ENCODE results near the gene GOLPH3. TPM values are rescaled to one million over a fixed set of nuclear protein-coding genes. Genes with fewer than 3 reads are reported as not detected.
A peak's percentile ranks its signal among the peaks of the same experiment; 100 is the strongest.

Gene GOLPH3
- total and polyA plus RNA-seq, 12 donors: 23.2 to 69.5 (median 38.0) TPM

DNA sequence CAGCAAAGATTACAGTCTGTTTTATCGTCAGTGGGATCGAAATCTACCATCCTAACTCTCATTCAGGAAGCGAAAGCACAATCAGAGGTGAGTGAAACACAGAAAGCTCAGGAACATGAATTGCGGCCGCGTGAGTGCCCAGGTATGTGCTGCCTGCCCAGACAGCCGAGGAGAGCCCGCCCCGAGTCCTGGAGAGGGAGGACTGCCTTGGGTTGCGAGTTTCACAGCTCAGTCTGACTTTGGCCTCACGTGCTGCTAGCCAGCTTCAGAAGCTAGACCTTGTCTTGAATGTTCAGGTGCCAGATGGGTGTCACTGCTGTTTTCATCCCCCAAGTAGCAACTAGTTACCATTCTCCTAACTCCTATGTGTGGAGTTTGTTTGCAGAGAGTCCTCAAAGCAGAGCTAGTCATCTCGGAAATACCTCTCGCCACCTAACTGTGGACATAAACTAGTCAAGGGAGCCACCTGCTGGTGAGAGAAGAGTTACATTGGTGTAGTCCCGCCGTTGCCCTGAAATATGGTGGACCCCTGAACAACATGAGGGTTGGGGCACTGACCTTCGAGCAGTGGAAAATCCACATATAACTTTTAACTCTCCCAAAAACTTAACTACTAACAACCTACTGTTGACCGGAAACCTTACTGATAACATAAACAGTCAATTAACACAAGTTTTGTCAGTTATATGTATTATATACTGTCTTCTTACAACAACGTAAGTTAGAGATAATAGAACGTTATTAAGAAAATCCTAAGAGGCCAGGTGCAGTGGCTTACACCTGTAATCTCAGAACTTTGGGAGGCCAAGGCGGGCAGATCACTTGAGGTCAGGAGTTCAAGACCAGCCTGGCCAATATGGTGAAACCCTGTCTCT is 80.9 kb downstream of the GOLPH3 start:
- ATAC-seq: peak; percentile 67 to 85 (median 81)
- intact Hi-C loops (cut with DNase I): loop anchor here in 9 of 10 donors (1.0 to 10.0 kb wide), 6 partner anchors 266 to 512 kb away; no protein-coding TSS in a partner anchor
- no peak overlapping the region for H3K4me3 ChIP-seq
- peaks cover 1 to 35% (median 19%) of the 10 kb centered on the region in 9 donors for H3K4me1 ChIP-seq
- peaks cover 0 to 99% (median 12%) of the 10 kb centered on the region in 9 donors for H3K36me3 ChIP-seq
- whole genome bisulfite sequencing, 2 donors: 58 to 65% methylated on average over 20 of the region's 20 CpGs
- TF ChIP-seq, protein P1, sequence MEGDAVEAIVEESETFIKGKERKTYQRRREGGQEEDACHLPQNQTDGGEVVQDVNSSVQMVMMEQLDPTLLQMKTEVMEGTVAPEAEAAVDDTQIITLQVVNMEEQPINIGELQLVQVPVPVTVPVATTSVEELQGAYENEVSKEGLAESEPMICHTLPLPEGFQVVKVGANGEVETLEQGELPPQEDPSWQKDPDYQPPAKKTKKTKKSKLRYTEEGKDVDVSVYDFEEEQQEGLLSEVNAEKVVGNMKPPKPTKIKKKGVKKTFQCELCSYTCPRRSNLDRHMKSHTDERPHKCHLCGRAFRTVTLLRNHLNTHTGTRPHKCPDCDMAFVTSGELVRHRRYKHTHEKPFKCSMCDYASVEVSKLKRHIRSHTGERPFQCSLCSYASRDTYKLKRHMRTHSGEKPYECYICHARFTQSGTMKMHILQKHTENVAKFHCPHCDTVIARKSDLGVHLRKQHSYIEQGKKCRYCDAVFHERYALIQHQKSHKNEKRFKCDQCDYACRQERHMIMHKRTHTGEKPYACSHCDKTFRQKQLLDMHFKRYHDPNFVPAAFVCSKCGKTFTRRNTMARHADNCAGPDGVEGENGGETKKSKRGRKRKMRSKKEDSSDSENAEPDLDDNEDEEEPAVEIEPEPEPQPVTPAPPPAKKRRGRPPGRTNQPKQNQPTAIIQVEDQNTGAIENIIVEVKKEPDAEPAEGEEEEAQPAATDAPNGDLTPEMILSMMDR (IDR thresholded peaks at IDR 0.05): peak; percentile 49 to 82 (median 72)
- no peaks in the 10 kb centered on the region for H3K27me3 ChIP-seq
- peak in 1 of 2 donors; percentile 74 for DNase-seq
- no peaks in the 10 kb centered on the region for H3K9me3 ChIP-seq
- peak overlapping the region in 1 of 10 donors; percentile 6 for H3K27ac ChIP-seq

DNA sequence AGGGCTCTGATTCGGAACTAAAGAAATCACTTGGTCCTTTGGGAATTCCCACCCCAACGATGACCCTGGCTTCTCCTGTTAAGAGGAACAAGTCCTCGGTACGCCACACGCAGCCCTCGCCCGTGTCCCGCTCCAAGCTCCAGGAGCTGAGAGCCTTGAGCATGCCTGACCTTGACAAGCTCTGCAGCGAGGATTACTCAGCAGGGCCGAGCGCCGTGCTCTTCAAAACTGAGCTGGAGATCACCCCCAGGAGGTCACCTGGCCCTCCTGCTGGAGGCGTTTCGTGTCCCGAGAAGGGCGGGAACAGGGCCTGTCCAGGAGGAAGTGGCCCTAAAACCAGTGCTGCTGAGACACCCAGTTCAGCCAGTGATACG is 83.4 kb downstream of the GOLPH3 start:
- ATAC-seq: no peak
- Histone ChIP-seq H3K36me3 (peaks cover 0 to 94% (median 12%) of the 10 kb centered on the region in 9 donors), H3K9me3 (no peaks in the 10 kb centered on the region), H3K4me3 (no peak overlapping the region), H3K4me1 (peaks cover 0 to 20% (median 11%) of the 10 kb centered on the region in 9 donors), H3K27me3 (no peaks in the 10 kb centered on the region), H3K27ac (no peak overlapping the region)
- WGBS, 2 donors: 88% methylated on average over 17 of the region's 17 CpGs
- no peak for DNase-seq
- intact Hi-C loops (cut with DNase I): loop anchor here in 9 of 10 donors (5.0 to 10.0 kb wide), 4 partner anchors 263 to 508 kb away; no protein-coding TSS in a partner anchor
- TF ChIP-seq, protein P1 (IDR thresholded peaks at IDR 0.05): no peak

DNA sequence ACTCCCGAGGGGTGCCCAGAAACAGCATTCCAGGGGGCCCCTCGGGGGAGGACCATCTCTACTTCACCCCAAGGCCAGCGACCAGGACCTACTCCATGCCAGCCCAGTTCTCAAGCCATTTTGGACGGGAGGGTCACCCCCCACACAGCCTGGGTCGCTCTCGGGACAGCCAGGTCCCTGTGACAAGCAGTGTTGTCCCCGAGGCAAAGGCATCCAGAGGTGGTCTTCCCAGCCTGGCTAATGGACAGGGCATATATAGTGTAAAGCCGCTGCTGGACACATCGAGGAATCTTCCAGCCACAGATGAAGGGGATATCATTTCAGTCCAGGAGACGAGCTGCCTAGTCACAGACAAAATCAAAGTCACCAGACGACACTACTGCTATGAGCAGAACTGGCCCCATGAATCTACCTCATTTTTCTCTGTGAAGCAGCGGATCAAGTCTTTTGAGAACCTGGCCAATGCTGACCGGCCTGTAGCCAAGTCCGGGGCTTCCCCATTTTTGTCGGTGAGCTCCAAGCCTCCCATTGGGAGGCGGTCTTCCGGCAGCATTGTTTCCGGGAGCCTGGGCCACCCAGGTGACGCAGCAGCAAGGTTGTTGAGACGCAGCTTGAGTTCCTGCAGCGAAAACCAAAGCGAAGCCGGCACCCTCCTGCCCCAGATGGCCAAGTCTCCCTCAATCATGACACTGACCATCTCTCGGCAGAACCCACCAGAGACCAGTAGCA is 83.9 kb downstream of the GOLPH3 start:
- H3K4me1 ChIP-seq: peaks cover 0 to 15% (median 8%) of the 10 kb centered on the region in 9 donors
- peak in 1 of 8 donors; percentile 12 for ATAC-seq
- H3K4me3 ChIP-seq: no peak overlapping the region
- H3K27ac ChIP-seq: no peak overlapping the region
- intact Hi-C loops (cut with DNase I): loop anchor here in 9 of 10 donors (5.0 to 10.0 kb wide), 4 partner anchors 263 to 508 kb away; no protein-coding TSS in a partner anchor
- H3K27me3 ChIP-seq: no peaks in the 10 kb centered on the region
- H3K36me3 ChIP-seq: peaks cover 0 to 95% (median 12%) of the 10 kb centered on the region in 9 donors
- H3K9me3 ChIP-seq: no peaks in the 10 kb centered on the region
- TF ChIP-seq, protein P1 (IDR thresholded peaks at IDR 0.05): no peak
- DNase-seq: no peak
- WGBS, 2 donors: 88 to 91% methylated on average over 24 of the region's 24 CpGs

All from heart right ventricle (tissue), 16 donors.